ENCODE results near the gene UBE2J2.

UBE2J2 gene

GRCh38 chr1:1225238-1225845 lies 48.3 kb downstream of the UBE2J2 start:
- Histone ChIP-seq H3K79me2 (ENCODE audit: insufficient read depth, low read depth) (peaks cover 30% of the 10 kb centered on the region), H3K27me3 (ENCODE audit: insufficient read depth, low read depth) (no peaks in the 10 kb centered on the region), H4K20me1 (ENCODE audit: insufficient read depth) (no peaks in the 10 kb centered on the region), H2AFZ (ENCODE audit: low read depth) (no peak overlapping the region), H3K36me3 (ENCODE audit: insufficient read depth) (peaks cover 6% of the 10 kb centered on the region; the same call in 1 of the 2 replicates), H3K4me3 (IDR thresholded peaks at IDR 0.05; ENCODE audit: insufficient read depth, low read depth, low read length) (no peak overlapping the region), H3K4me1 (ENCODE audit: low read depth, poor library complexity, severe bottlenecking) (peaks cover 4% of the 10 kb centered on the region), H3K4me2 (no peak overlapping the region), H3K27ac (no peak overlapping the region), H3K9ac (no peak overlapping the region)
- TF ChIP-seq, protein P1, sequence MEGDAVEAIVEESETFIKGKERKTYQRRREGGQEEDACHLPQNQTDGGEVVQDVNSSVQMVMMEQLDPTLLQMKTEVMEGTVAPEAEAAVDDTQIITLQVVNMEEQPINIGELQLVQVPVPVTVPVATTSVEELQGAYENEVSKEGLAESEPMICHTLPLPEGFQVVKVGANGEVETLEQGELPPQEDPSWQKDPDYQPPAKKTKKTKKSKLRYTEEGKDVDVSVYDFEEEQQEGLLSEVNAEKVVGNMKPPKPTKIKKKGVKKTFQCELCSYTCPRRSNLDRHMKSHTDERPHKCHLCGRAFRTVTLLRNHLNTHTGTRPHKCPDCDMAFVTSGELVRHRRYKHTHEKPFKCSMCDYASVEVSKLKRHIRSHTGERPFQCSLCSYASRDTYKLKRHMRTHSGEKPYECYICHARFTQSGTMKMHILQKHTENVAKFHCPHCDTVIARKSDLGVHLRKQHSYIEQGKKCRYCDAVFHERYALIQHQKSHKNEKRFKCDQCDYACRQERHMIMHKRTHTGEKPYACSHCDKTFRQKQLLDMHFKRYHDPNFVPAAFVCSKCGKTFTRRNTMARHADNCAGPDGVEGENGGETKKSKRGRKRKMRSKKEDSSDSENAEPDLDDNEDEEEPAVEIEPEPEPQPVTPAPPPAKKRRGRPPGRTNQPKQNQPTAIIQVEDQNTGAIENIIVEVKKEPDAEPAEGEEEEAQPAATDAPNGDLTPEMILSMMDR (conservative IDR thresholded peaks at IDR 0.05; ENCODE audit: low read depth, low read length) = no peak

DNA sequence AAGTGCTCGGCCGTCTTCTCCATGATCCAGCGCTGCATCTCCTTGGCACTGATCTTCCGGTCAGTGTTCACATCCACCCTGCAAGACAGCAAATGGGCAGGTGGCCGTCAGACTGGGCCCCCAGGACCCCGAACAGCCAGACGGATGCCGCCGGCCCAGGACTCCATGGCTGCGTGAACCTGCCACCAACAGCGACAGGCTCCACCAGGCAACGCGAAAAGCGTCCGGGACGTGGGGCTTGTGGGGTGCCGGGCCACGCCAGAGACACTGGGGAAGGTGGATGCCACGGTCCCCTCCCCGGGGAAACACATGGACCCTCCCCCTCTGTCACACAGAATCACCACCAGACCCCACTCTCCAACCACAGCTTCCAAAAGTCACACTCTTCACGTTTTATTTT lies 49.8 kb downstream of the UBE2J2 start:
- no peak overlapping the region for H2AFZ ChIP-seq (ENCODE audit: low read depth)
- H3K4me2 ChIP-seq = no peak overlapping the region
- H3K9ac ChIP-seq = no peak overlapping the region
- H3K4me3 ChIP-seq (IDR thresholded peaks at IDR 0.05; ENCODE audit: insufficient read depth, low read depth, low read length) = no peak overlapping the region
- H3K79me2 ChIP-seq (ENCODE audit: insufficient read depth, low read depth) = peaks cover 16% of the 10 kb centered on the region; the same call in 1 of the 2 replicates
- H3K27ac ChIP-seq = no peak overlapping the region
- no peaks in the 10 kb centered on the region for H3K27me3 ChIP-seq (ENCODE audit: insufficient read depth, low read depth)
- TF ChIP-seq, protein P1 (conservative IDR thresholded peaks at IDR 0.05; ENCODE audit: low read depth, low read length) = no peak
- H3K4me1 ChIP-seq (ENCODE audit: low read depth, poor library complexity, severe bottlenecking) = no peaks in the 10 kb centered on the region
- no peaks in the 10 kb centered on the region for H4K20me1 ChIP-seq (ENCODE audit: insufficient read depth)
- H3K36me3 ChIP-seq (ENCODE audit: insufficient read depth) = peaks cover 6% of the 10 kb centered on the region; the same call in 1 of the 2 replicates

DNA sequence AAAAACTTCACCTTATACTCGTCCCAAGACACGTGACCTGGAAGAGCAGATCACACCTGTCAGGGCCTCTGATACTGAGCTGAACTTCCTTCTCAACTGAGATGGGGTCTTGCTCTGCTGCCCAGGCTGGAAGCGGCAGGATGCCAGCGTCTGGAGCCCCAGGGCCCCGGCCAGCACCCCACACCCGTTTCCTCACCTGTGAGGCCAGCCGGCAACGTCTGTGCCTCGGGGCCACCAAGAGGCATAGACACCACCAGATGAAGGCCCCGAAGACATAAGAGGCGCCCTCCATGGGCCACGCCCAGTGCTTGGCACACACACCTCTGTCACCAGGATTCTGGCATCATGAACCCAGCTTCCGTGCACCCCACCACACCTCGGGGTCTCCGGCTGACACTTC lies 50.3 kb downstream of the UBE2J2 start:
- H3K4me2 ChIP-seq = no peak overlapping the region
- no peaks in the 10 kb centered on the region for H3K27me3 ChIP-seq (ENCODE audit: insufficient read depth, low read depth)
- no peak overlapping the region for H3K27ac ChIP-seq
- no peaks in the 10 kb centered on the region for H3K4me1 ChIP-seq (ENCODE audit: low read depth, poor library complexity, severe bottlenecking)
- no peak overlapping the region for H2AFZ ChIP-seq (ENCODE audit: low read depth)
- no peak overlapping the region for H3K9ac ChIP-seq
- H4K20me1 ChIP-seq (ENCODE audit: insufficient read depth) = no peaks in the 10 kb centered on the region
- TF ChIP-seq, protein P1 (conservative IDR thresholded peaks at IDR 0.05; ENCODE audit: low read depth, low read length) = no peak
- peaks cover 10% of the 10 kb centered on the region; the same call in 1 of the 2 replicates for H3K79me2 ChIP-seq (ENCODE audit: insufficient read depth, low read depth)
- H3K36me3 ChIP-seq (ENCODE audit: insufficient read depth) = peaks cover 6% of the 10 kb centered on the region; the same call in 1 of the 2 replicates
- H3K4me3 ChIP-seq (IDR thresholded peaks at IDR 0.05; ENCODE audit: insufficient read depth, low read depth, low read length) = no peak overlapping the region

DNA sequence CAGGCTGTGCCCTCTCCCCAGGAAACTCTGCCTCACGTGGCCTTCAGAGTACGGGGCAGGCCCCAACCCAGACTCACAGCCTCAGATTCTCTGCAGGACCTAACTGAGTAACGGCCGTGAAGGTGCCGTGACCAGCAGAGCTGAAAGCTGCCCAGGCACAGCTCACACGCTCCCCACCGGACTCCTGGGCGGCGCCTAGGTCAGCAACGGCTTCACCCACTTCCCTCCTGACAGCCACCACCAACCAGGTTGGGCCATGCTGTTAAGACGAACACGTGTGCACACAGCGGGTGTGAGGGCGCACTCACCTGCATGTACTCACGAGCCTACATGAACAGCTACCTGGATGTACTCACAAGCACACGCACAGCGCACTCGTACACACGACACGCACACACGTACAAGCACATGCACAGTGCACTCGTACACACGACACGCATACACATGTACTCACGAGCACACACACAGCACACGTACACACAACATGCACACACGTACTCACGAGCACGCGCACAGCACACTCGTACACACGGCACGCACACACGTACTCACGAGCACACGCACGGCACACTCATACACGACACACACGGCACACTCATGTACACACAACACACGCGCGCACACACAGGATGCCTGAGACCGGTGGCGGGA lies 51.0 kb downstream of the UBE2J2 start:
- Histone ChIP-seq H3K9ac (no peak overlapping the region), H3K4me3 (IDR thresholded peaks at IDR 0.05; ENCODE audit: insufficient read depth, low read depth, low read length) (no peak overlapping the region), H3K27me3 (ENCODE audit: insufficient read depth, low read depth) (no peaks in the 10 kb centered on the region), H2AFZ (ENCODE audit: low read depth) (no peak overlapping the region), H3K27ac (no peak overlapping the region), H3K4me2 (no peak overlapping the region), H3K4me1 (ENCODE audit: low read depth, poor library complexity, severe bottlenecking) (no peaks in the 10 kb centered on the region), H3K36me3 (ENCODE audit: insufficient read depth) (peaks cover 6% of the 10 kb centered on the region; the same call in 1 of the 2 replicates), H4K20me1 (ENCODE audit: insufficient read depth) (no peaks in the 10 kb centered on the region), H3K79me2 (ENCODE audit: insufficient read depth, low read depth) (peaks cover 7% of the 10 kb centered on the region; the same call in 1 of the 2 replicates)
- TF ChIP-seq, protein P1 (conservative IDR thresholded peaks at IDR 0.05; ENCODE audit: low read depth, low read length) = no peak
